Cardiac muscle cell (in vitro differentiated cells and primary cell): Measurements from ENCODE around the gene MED19. TPM values are rescaled to one million over a fixed set of nuclear protein-coding genes. Genes with fewer than 3 reads are reported as not detected.

Experiments
- DNase-seq, 2 donors: peaks; one replicate each; pipeline versions ENCODE4 v3.0.0 to v3.0.0-alpha.2; 2010 to 2017; ENCODE audit warnings: low read depth in 1 of 2, low spot score in 1 of 2
- H3K27ac ChIP-seq: fragments of 200-600 bp; sonication (generic); 2 replicates; pipeline ENCODE4 v1.5.1; 2016
- H3K27me3 ChIP-seq: fragments of 200-600 bp; sonication (generic); 2 replicates; pipeline ENCODE4 v1.6.0; 2016; ENCODE audit warnings: control low read depth
- H3K36me3 ChIP-seq: fragments of 200-600 bp; sonication (generic); 2 replicates; pipeline ENCODE4 v1.5.1; 2016; ENCODE audit warnings: control low read depth
- H3K4me1 ChIP-seq: fragments of 200-600 bp; sonication (generic); 2 replicates; pipeline ENCODE4 v1.8.1; 2017; ENCODE audit warnings: low read depth, mild to moderate bottlenecking, mixed run types
- H3K4me3 ChIP-seq: fragments of 200-600 bp; sonication (generic); 2 replicates; pipeline ENCODE4 v1.5.1; 2016; ENCODE audit warnings: mild to moderate bottlenecking
- H3K9me3 ChIP-seq: fragments of 200-600 bp; sonication (generic); 2 replicates; pipeline ENCODE4 v1.5.1; 2017; ENCODE audit warnings: low read depth, mild to moderate bottlenecking, control low read depth
- CTCF ChIP-seq: IDR thresholded peaks from 2 replicates; pipeline ENCODE4 v1.5.1; 2012; ENCODE audit warnings: low read depth, mild to moderate bottlenecking, low read length
- polyA plus RNA-seq: library from polyadenylated mRNA; unstranded; fragments of >200 nt; fragmentation: Nextera tagmentation; extraction: Ambion mirVana; gene quantifications from 2 replicates; pipeline ENCODE4 v1.2.1, GENCODE V29; 2016
- total RNA-seq: library from RNA; depleted of rRNA; stranded (reverse); fragments of >200 nt; gene quantifications from 2 replicates; pipeline ENCODE4 v1.2.3, GENCODE V29; 2016

MED19 gene
- total and polyA plus RNA-seq, 2 experiments from 2014 or later = 20.2 to 37.0 TPM

GRCh38 chr11:57746920-57747319, 34.9 kb upstream of the MED19 start:
- H3K27ac ChIP-seq = no peak overlapping the region
- H3K36me3 ChIP-seq = peaks cover 26% of the 10 kb centered on the region
- TF ChIP-seq CTCF = no peak
- H3K4me1 ChIP-seq = peaks cover 4% of the 10 kb centered on the region
- no peaks in the 10 kb centered on the region for H3K9me3 ChIP-seq
- H3K4me3 ChIP-seq = no peak overlapping the region
- no peaks in the 10 kb centered on the region for H3K27me3 ChIP-seq
- no peak for DNase-seq

GRCh38 chr11:57745206-57745605, 33.2 kb upstream of the MED19 start:
- Histone ChIP-seq H3K27me3 (no peaks in the 10 kb centered on the region), H3K4me3 (no peak overlapping the region), H3K27ac (peak overlapping the region; percentile 50), H3K9me3 (no peaks in the 10 kb centered on the region), H3K36me3 (peaks cover 26% of the 10 kb centered on the region), H3K4me1 (peaks cover 9% of the 10 kb centered on the region)
- TF ChIP-seq CTCF = no peak
- DNase-seq = no peak

- DNase-seq = no peak
- Histone ChIP-seq H3K4me1 (peaks cover 9% of the 10 kb centered on the region), H3K4me3 (no peak overlapping the region), H3K27ac (peak overlapping the region; percentile 50), H3K27me3 (no peaks in the 10 kb centered on the region), H3K9me3 (no peaks in the 10 kb centered on the region), H3K36me3 (peaks cover 26% of the 10 kb centered on the region)
- no peak for TF ChIP-seq CTCF
Measured at GRCh38 chr11:57744357-57744756, 32.3 kb upstream of the MED19 start.

- H3K27me3 ChIP-seq = no peaks in the 10 kb centered on the region
- H3K36me3 ChIP-seq = peaks cover 22% of the 10 kb centered on the region
- no peak for DNase-seq
- TF ChIP-seq CTCF = no peak
- H3K4me3 ChIP-seq = peak overlapping the region; percentile 88
- H3K4me1 ChIP-seq = peaks cover 9% of the 10 kb centered on the region
- no peaks in the 10 kb centered on the region for H3K9me3 ChIP-seq
- H3K27ac ChIP-seq = peak overlapping the region; percentile 99
Measured at GRCh38 chr11:57742087-57742452, 30.1 kb upstream of the MED19 start.

GRCh38 chr11:57741132-57742086, 29.4 kb upstream of the MED19 start, which contains the start of gene SELENOH:
Gene SELENOH, plus strand, starts transcription at chr11:57741491. Its CDS starts 105 bp downstream, at chr11:57741596.
- H3K9me3 ChIP-seq = no peaks in the 10 kb centered on the region
- peaks cover 9% of the 10 kb centered on the region for H3K4me1 ChIP-seq
- H3K4me3 ChIP-seq = peak within 1 kb of the TSS; percentile 88
- peak within 1 kb of the TSS; percentile 99 for H3K27ac ChIP-seq
- H3K36me3 ChIP-seq = peaks cover 19% of the 10 kb centered on the region
- no peak for TF ChIP-seq CTCF
- peak; percentile 97 to 99 for DNase-seq
- H3K27me3 ChIP-seq = no peaks in the 10 kb centered on the region
